ENCODE data around the gene GP5. TPM values are rescaled to one million over a fixed set of nuclear protein-coding genes. Genes with fewer than 3 reads are reported as not detected.

The GP5 gene
- total RNA-seq, 1 experiment from 2014 or later = 0.05 TPM

DNA sequence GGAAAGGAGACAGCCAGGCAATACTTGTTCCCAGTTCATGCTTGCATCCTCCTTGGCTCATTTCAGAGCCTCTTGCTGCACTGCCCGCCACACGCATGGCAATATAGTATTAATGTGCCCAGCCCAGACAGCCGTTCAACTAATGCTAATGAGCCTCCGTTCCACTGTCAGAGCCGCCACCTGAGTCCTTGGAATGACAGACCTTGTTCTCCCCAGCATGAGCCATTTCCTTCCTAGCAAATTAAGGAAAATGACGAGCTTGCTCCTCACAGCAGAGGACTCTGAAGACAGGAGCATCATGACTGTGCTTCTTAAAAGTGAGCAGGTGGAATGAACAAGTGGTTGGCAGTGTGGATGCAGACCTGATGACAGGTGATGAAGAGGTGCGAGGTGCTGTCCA is 18.7 kb downstream of the GP5 start:
- no peak for DNase-seq (ENCODE audit: low read depth, low spot score)
- H3K36me3 ChIP-seq (ENCODE audit: control insufficient read depth, insufficient read depth, low read length) = no peaks in the 10 kb centered on the region
- H3K27me3 ChIP-seq (ENCODE audit: control insufficient read depth, insufficient read depth, low read length) = no peaks in the 10 kb centered on the region
- no peak for ATAC-seq
- intact Hi-C loops (cut with micrococcal nuclease; ENCODE audit: unreplicated experiment) (no loop called here), in situ Hi-C loops (cut with HindIII; ENCODE audit: low pct_unique_long_range_greater_than_20kb, low sequenced_read_pairs) (no loop called here)
- H3K4me3 ChIP-seq (ENCODE audit: low read depth in 2 of 2, low read length in 2 of 2) = no peak overlapping the region
- no TSS peak for BruUV-seq (replicated peaks)
- no peaks in the 10 kb centered on the region for H3K4me1 ChIP-seq (ENCODE audit: control insufficient read depth, insufficient read depth, low read length)
- H3K9me3 ChIP-seq (ENCODE audit: control insufficient read depth, insufficient read depth, low read depth, low read length) = no peaks in the 10 kb centered on the region
- ChIA-PET CTCF (no interaction called here), POLR2A (interaction anchor here (0.7 kb wide), 1 partner anchor 342 kb away, joined by 3 read pairs; no protein-coding TSS in a partner anchor)
- no peak overlapping the region for H3K27ac ChIP-seq (ENCODE audit: low read length)
- TF ChIP-seq, protein P1, sequence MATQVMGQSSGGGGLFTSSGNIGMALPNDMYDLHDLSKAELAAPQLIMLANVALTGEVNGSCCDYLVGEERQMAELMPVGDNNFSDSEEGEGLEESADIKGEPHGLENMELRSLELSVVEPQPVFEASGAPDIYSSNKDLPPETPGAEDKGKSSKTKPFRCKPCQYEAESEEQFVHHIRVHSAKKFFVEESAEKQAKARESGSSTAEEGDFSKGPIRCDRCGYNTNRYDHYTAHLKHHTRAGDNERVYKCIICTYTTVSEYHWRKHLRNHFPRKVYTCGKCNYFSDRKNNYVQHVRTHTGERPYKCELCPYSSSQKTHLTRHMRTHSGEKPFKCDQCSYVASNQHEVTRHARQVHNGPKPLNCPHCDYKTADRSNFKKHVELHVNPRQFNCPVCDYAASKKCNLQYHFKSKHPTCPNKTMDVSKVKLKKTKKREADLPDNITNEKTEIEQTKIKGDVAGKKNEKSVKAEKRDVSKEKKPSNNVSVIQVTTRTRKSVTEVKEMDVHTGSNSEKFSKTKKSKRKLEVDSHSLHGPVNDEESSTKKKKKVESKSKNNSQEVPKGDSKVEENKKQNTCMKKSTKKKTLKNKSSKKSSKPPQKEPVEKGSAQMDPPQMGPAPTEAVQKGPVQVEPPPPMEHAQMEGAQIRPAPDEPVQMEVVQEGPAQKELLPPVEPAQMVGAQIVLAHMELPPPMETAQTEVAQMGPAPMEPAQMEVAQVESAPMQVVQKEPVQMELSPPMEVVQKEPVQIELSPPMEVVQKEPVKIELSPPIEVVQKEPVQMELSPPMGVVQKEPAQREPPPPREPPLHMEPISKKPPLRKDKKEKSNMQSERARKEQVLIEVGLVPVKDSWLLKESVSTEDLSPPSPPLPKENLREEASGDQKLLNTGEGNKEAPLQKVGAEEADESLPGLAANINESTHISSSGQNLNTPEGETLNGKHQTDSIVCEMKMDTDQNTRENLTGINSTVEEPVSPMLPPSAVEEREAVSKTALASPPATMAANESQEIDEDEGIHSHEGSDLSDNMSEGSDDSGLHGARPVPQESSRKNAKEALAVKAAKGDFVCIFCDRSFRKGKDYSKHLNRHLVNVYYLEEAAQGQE (IDR thresholded peaks at IDR 0.05; ENCODE audit: insufficient read depth in 1 of 2, low read depth in 2 of 2, low read length in 1 of 2) = no peak
- no peak for TF ChIP-seq SIN3A (IDR thresholded peaks at IDR 0.05; ENCODE audit: borderline replicate concordance, insufficient read depth, low read depth, low read length)

GRCh38 chr3:194379651-194380050 is 19.4 kb downstream of the GP5 start:
- Histone ChIP-seq H3K4me1 (ENCODE audit: control insufficient read depth, insufficient read depth, low read length) (no peaks in the 10 kb centered on the region), H3K36me3 (ENCODE audit: control insufficient read depth, insufficient read depth, low read length) (no peaks in the 10 kb centered on the region), H3K27me3 (ENCODE audit: control insufficient read depth, insufficient read depth, low read length) (no peaks in the 10 kb centered on the region), H3K9me3 (ENCODE audit: control insufficient read depth, insufficient read depth, low read depth, low read length) (no peaks in the 10 kb centered on the region), H3K27ac (ENCODE audit: low read length) (no peak overlapping the region), H3K4me3 (ENCODE audit: low read depth in 2 of 2, low read length in 2 of 2) (no peak overlapping the region)
- CTCF ChIA-PET = no interaction called here
- no TSS peak for BruUV-seq (replicated peaks)
- no peak for TF ChIP-seq TCF7L2 (IDR thresholded peaks at IDR 0.05; ENCODE audit: low read depth, low read length)
- intact Hi-C loops (cut with micrococcal nuclease; ENCODE audit: unreplicated experiment) = no loop called here
- in situ Hi-C loops (cut with HindIII; ENCODE audit: low pct_unique_long_range_greater_than_20kb, low sequenced_read_pairs) = no loop called here
- ATAC-seq = no peak
- DNase-seq (ENCODE audit: low read depth, low spot score) = no peak
- POLR2A ChIA-PET = no interaction called here

DNA sequence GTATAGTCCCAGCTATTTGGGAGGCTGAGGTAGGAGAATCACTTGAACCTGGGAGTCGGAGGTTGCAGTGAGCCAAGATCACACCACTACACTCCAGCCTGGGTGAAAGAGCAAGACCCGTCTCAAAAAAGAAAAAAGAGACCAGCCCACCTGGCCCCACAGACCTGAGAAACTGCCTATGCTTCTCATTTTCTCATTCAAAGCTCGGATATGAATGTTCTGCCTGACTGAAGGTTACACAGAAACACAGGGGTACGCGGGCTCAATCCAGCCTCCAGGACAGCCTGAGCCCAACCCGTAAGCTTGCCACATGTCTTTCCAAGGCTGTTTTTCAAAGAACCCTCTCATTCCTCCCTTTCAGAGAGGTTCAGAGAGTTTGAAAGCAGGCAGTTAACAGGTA is 19.8 kb downstream of the GP5 start:
- intact Hi-C loops (cut with micrococcal nuclease; ENCODE audit: unreplicated experiment) (no loop called here), in situ Hi-C loops (cut with HindIII; ENCODE audit: low pct_unique_long_range_greater_than_20kb, low sequenced_read_pairs) (no loop called here)
- Histone ChIP-seq H3K36me3 (ENCODE audit: control insufficient read depth, insufficient read depth, low read length) (no peaks in the 10 kb centered on the region), H3K9me3 (ENCODE audit: control insufficient read depth, insufficient read depth, low read depth, low read length) (no peaks in the 10 kb centered on the region), H3K27ac (ENCODE audit: low read length) (no peak overlapping the region), H3K4me3 (ENCODE audit: low read depth in 2 of 2, low read length in 2 of 2) (no peak overlapping the region), H3K4me1 (ENCODE audit: control insufficient read depth, insufficient read depth, low read length) (no peaks in the 10 kb centered on the region), H3K27me3 (ENCODE audit: control insufficient read depth, insufficient read depth, low read length) (no peaks in the 10 kb centered on the region)
- BruUV-seq (replicated peaks) = no TSS peak
- ATAC-seq = no peak
- DNase-seq (ENCODE audit: low read depth, low spot score) = no peak
- ChIA-PET POLR2A (no interaction called here), CTCF (no interaction called here)
- TF ChIP-seq TCF7L2 (IDR thresholded peaks at IDR 0.05; ENCODE audit: low read depth, low read length) = no peak
- TF ChIP-seq, protein P2, sequence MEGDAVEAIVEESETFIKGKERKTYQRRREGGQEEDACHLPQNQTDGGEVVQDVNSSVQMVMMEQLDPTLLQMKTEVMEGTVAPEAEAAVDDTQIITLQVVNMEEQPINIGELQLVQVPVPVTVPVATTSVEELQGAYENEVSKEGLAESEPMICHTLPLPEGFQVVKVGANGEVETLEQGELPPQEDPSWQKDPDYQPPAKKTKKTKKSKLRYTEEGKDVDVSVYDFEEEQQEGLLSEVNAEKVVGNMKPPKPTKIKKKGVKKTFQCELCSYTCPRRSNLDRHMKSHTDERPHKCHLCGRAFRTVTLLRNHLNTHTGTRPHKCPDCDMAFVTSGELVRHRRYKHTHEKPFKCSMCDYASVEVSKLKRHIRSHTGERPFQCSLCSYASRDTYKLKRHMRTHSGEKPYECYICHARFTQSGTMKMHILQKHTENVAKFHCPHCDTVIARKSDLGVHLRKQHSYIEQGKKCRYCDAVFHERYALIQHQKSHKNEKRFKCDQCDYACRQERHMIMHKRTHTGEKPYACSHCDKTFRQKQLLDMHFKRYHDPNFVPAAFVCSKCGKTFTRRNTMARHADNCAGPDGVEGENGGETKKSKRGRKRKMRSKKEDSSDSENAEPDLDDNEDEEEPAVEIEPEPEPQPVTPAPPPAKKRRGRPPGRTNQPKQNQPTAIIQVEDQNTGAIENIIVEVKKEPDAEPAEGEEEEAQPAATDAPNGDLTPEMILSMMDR (IDR thresholded peaks at IDR 0.05) = no peak
- TF ChIP-seq, protein P1 (IDR thresholded peaks at IDR 0.05; ENCODE audit: insufficient read depth in 1 of 2, low read depth in 2 of 2, low read length in 1 of 2) = no peak
- TF ChIP-seq POLR2AphosphoS5 (IDR thresholded peaks at IDR 0.05; ENCODE audit: low read depth, low read length) = no peak
- no peak for TF ChIP-seq SIN3A (IDR thresholded peaks at IDR 0.05; ENCODE audit: borderline replicate concordance, insufficient read depth, low read depth, low read length)
